Panc1 (cell line): ENCODE data around the gene MGST2.

Source experiments
- CTCF ChIP-seq: fragments of 450-650 bp; IDR thresholded peaks from 2 replicates; pipeline ENCODE4 v1.5.1; 2017; ENCODE audit warnings: mild to moderate bottlenecking
- POLR2AphosphoS5 ChIP-seq: IDR thresholded peaks from 2 replicates; pipeline ENCODE4 v1.6.1; 2012; ENCODE audit warnings: mild to moderate bottlenecking, low read depth, low read length, moderate library complexity
- SIN3A ChIP-seq: IDR thresholded peaks from 2 replicates; pipeline ENCODE4 v1.6.1; 2012; ENCODE audit warnings: low read depth, mild to moderate bottlenecking, low read length, moderate library complexity, borderline replicate concordance; ENCODE audit not compliant: insufficient read depth
- TCF7L2 ChIP-seq: IDR thresholded peaks from 2 replicates; pipeline ENCODE4 v1.6.1; 2011; ENCODE audit warnings: mild to moderate bottlenecking, low read depth, low read length, inconsistent platforms
- TF ChIP-seq, protein P1 (sequence below), 2 experiments: IDR thresholded peaks; 2 replicates each; pipeline ENCODE4 v1.6.1; 2011 to 2012; ENCODE audit warnings: low read depth in 2 of 2, control low read depth in 1 of 2, low read length in 1 of 2, mild to moderate bottlenecking in 1 of 2, moderate library complexity in 1 of 2; ENCODE audit not compliant: insufficient read depth in 1 of 2

DNA sequence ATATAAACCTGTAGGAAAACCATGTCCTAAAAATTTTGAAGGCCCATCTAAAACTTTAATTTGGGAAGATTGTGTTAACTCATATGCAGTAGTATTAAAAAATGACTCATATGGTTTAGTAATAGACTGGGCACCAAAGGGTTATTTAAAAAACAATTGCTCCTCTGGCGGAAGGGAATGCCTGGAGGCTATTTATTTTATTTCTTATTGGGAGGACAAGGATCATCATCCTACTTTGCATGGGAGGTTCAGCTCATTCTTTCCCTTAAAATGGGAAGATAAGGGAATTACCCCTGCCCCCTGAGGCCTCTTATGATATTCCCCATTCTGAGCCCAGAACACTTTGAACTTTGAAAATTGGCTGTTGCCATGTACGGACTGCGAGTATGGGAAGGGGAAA lies 29.7 kb upstream of the MGST2 start:
- TF ChIP-seq CTCF, result no peak
- TF ChIP-seq POLR2AphosphoS5, result no peak
- TF ChIP-seq, protein P1, sequence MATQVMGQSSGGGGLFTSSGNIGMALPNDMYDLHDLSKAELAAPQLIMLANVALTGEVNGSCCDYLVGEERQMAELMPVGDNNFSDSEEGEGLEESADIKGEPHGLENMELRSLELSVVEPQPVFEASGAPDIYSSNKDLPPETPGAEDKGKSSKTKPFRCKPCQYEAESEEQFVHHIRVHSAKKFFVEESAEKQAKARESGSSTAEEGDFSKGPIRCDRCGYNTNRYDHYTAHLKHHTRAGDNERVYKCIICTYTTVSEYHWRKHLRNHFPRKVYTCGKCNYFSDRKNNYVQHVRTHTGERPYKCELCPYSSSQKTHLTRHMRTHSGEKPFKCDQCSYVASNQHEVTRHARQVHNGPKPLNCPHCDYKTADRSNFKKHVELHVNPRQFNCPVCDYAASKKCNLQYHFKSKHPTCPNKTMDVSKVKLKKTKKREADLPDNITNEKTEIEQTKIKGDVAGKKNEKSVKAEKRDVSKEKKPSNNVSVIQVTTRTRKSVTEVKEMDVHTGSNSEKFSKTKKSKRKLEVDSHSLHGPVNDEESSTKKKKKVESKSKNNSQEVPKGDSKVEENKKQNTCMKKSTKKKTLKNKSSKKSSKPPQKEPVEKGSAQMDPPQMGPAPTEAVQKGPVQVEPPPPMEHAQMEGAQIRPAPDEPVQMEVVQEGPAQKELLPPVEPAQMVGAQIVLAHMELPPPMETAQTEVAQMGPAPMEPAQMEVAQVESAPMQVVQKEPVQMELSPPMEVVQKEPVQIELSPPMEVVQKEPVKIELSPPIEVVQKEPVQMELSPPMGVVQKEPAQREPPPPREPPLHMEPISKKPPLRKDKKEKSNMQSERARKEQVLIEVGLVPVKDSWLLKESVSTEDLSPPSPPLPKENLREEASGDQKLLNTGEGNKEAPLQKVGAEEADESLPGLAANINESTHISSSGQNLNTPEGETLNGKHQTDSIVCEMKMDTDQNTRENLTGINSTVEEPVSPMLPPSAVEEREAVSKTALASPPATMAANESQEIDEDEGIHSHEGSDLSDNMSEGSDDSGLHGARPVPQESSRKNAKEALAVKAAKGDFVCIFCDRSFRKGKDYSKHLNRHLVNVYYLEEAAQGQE (IDR thresholded peaks at IDR 0.05; ENCODE audit: insufficient read depth in 1 of 2, low read depth in 2 of 2, low read length in 1 of 2), result no peak
- no peak for TF ChIP-seq SIN3A
- no peak for TF ChIP-seq TCF7L2
